ENCODE results near the gene ALLC. TPM values are rescaled to one million over a fixed set of nuclear protein-coding genes. Genes with fewer than 3 reads are reported as not detected.

ALLC gene
- total and polyA plus RNA-seq, 2 experiments from 2014 or later = not detected

DNA sequence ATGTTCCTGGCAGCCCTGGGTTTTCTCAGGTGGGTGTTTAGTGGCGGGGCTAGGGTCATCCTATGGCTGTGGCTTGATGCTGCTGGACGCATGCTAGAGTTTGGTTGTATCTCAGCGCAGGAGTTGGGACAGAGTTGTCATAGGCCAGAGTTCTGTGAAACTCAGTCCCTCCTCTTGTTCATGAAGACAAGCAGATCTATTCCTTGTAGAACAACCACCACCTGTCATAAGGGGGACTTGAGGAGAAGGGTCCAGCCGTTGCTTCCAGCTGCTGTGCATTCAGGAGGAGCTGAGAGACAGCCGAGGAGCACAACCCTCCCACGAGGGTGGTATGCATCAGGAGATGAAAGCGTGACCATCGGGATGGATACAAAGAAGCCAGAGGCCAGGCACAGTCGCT lies 71.8 kb downstream of the ALLC start:
- in situ Hi-C loops (cut with MboI) = no loop called here
- no peak overlapping the region for H3K4me2 ChIP-seq (ENCODE audit: unreplicated experiment)
- no peaks in the 10 kb centered on the region for H3K4me1 ChIP-seq (ENCODE audit: insufficient read depth)
- H3K27me3 ChIP-seq (replicated peaks; ENCODE audit: insufficient read depth) = peaks cover 28% of the 10 kb centered on the region
- no peaks in the 10 kb centered on the region for H3K9me3 ChIP-seq (ENCODE audit: low read depth)
- TF ChIP-seq EZH2phosphoT487 (IDR thresholded peaks at IDR 0.05; ENCODE audit: insufficient read depth, low read depth) (no peak), EZH2 (IDR thresholded peaks at IDR 0.05; ENCODE audit: insufficient read depth, poor library complexity, severe bottlenecking) (no peak)
- H3K9me2 ChIP-seq (ENCODE audit: insufficient read depth) = no peaks in the 10 kb centered on the region
- H4K20me1 ChIP-seq (ENCODE audit: insufficient read depth) = no peaks in the 10 kb centered on the region
- no peak overlapping the region for H2AFZ ChIP-seq
- no peaks in the 10 kb centered on the region for H3K36me3 ChIP-seq (ENCODE audit: low read depth)
- H3K9ac ChIP-seq = no peak overlapping the region
- H3K79me2 ChIP-seq (ENCODE audit: insufficient read depth) = no peaks in the 10 kb centered on the region
- no peak overlapping the region for H3K4me3 ChIP-seq
- no peaks in the 10 kb centered on the region for H3F3A ChIP-seq (ENCODE audit: insufficient read depth)
- no peak overlapping the region for H3K27ac ChIP-seq
- WGBS, 2 experiments (ENCODE audit: low coverage in 1 of 2, low lambda C conversion rate in 2 of 2, missing lambda C conversion rate in 2 of 2) = 66 to 67% methylated on average over 9 of the region's 9 CpGs
- DNase-seq = no peak

DNA sequence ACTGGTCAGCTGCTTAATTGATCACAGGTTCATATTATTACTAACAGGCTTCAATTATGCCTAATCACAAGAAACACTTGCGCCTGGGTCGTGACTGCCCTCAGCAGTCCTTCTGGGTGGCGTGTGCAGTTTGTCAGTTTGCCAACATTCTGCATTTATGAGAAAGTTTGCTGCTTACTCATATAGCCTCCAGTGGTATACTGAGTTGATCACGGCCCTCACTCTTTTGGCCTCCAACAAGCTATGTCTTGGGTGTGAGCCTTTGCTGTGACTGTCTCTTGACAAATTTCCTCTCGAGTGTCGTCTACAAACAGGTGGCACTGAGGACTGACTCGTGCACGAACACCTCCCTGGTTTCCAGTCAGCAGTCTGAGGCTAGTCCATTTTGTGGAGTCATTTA lies 72.6 kb downstream of the ALLC start:
- no peaks in the 10 kb centered on the region for H3K9me3 ChIP-seq (ENCODE audit: low read depth)
- no peak overlapping the region for H2AFZ ChIP-seq
- TF ChIP-seq EZH2phosphoT487 (IDR thresholded peaks at IDR 0.05; ENCODE audit: insufficient read depth, low read depth) (no peak), EZH2 (IDR thresholded peaks at IDR 0.05; ENCODE audit: insufficient read depth, poor library complexity, severe bottlenecking) (no peak)
- H3K36me3 ChIP-seq (ENCODE audit: low read depth) = no peaks in the 10 kb centered on the region
- no peak overlapping the region for H3K27ac ChIP-seq
- H3K79me2 ChIP-seq (ENCODE audit: insufficient read depth) = no peaks in the 10 kb centered on the region
- H3F3A ChIP-seq (ENCODE audit: insufficient read depth) = no peaks in the 10 kb centered on the region
- H4K20me1 ChIP-seq (ENCODE audit: insufficient read depth) = no peaks in the 10 kb centered on the region
- no peaks in the 10 kb centered on the region for H3K4me1 ChIP-seq (ENCODE audit: insufficient read depth)
- H3K27me3 ChIP-seq (replicated peaks; ENCODE audit: insufficient read depth) = peaks cover 32% of the 10 kb centered on the region
- in situ Hi-C loops (cut with MboI) = no loop called here
- 42 to 45% methylated on average over 8 of the region's 8 CpGs for WGBS, 2 experiments (ENCODE audit: low coverage in 1 of 2, low lambda C conversion rate in 2 of 2, missing lambda C conversion rate in 2 of 2)
- DNase-seq = peak; percentile 45
- no peak overlapping the region for H3K4me2 ChIP-seq (ENCODE audit: unreplicated experiment)
- no peak overlapping the region for H3K4me3 ChIP-seq
- H3K9ac ChIP-seq = no peak overlapping the region
- H3K9me2 ChIP-seq (ENCODE audit: insufficient read depth) = no peaks in the 10 kb centered on the region

DNA sequence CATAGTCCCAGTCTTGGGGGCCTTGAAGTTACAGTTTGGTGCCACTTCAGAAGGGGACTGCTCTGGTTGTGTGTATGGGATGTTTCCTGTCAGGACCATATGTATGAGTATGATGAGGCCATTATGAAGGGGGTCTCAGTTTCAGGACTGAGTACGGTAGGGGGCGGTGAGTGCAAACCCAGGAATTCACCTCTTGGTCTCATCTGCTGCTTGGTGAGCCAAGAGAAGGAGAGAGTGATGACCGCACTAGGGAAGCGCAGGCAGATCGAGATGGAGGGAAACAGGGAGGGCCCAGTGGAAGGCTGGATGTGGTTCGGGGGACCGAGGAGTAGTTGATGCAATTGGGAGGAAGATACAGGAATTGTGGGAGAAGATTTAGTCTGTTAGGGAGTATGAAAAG lies 73.8 kb downstream of the ALLC start:
- Histone ChIP-seq H3K79me2 (ENCODE audit: insufficient read depth) (no peaks in the 10 kb centered on the region), H3K4me3 (no peak overlapping the region), H4K20me1 (ENCODE audit: insufficient read depth) (no peaks in the 10 kb centered on the region), H3K27ac (no peak overlapping the region), H3K27me3 (replicated peaks; ENCODE audit: insufficient read depth) (peaks cover 43% of the 10 kb centered on the region), H3F3A (ENCODE audit: insufficient read depth) (no peaks in the 10 kb centered on the region), H3K4me1 (ENCODE audit: insufficient read depth) (no peaks in the 10 kb centered on the region), H3K36me3 (ENCODE audit: low read depth) (no peaks in the 10 kb centered on the region), H2AFZ (no peak overlapping the region), H3K9ac (no peak overlapping the region), H3K9me3 (ENCODE audit: low read depth) (no peaks in the 10 kb centered on the region), H3K4me2 (ENCODE audit: unreplicated experiment) (no peak overlapping the region), H3K9me2 (ENCODE audit: insufficient read depth) (no peaks in the 10 kb centered on the region)
- DNase-seq = no peak
- in situ Hi-C loops (cut with MboI) = no loop called here
- 75 to 77% methylated on average over 7 of the region's 7 CpGs for WGBS, 2 experiments (ENCODE audit: low coverage in 1 of 2, low lambda C conversion rate in 2 of 2, missing lambda C conversion rate in 2 of 2)
- no peak for TF ChIP-seq EZH2 (IDR thresholded peaks at IDR 0.05; ENCODE audit: insufficient read depth, poor library complexity, severe bottlenecking)
- no peak for TF ChIP-seq EZH2phosphoT487 (IDR thresholded peaks at IDR 0.05; ENCODE audit: insufficient read depth, low read depth)

DNA sequence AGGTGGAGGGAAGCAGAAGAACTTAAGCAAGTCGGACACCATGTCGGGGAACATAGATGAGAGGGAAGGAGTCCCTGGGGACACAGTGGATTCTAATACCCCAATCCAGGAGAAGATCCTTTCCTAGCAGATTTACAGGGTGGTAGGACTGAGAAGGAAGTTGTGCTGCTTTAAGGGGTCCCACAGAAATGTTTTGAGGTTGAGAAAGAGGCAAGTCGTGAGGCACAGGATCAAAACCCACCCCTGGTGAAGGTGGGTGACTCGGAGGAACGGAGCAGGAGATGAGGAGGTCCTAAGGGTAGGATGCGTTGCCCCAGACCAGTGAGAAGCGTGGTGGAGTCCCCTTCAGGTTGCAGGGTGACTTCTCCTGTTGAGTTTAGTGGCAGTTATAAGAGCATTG lies 78.1 kb downstream of the ALLC start:
- 49 to 51% methylated on average over 7 of the region's 7 CpGs for WGBS, 2 experiments (ENCODE audit: low coverage in 1 of 2, low lambda C conversion rate in 2 of 2, missing lambda C conversion rate in 2 of 2)
- in situ Hi-C loops (cut with MboI) = no loop called here
- Histone ChIP-seq H3K4me2 (ENCODE audit: unreplicated experiment) (no peak overlapping the region), H3K4me1 (ENCODE audit: insufficient read depth) (no peaks in the 10 kb centered on the region), H3K27me3 (replicated peaks; ENCODE audit: insufficient read depth) (peaks cover 50% of the 10 kb centered on the region), H2AFZ (no peak overlapping the region), H3K9me2 (ENCODE audit: insufficient read depth) (no peaks in the 10 kb centered on the region), H4K20me1 (ENCODE audit: insufficient read depth) (no peaks in the 10 kb centered on the region), H3F3A (ENCODE audit: insufficient read depth) (no peaks in the 10 kb centered on the region), H3K4me3 (no peak overlapping the region), H3K79me2 (ENCODE audit: insufficient read depth) (no peaks in the 10 kb centered on the region), H3K36me3 (ENCODE audit: low read depth) (no peaks in the 10 kb centered on the region), H3K27ac (no peak overlapping the region), H3K9me3 (ENCODE audit: low read depth) (no peaks in the 10 kb centered on the region), H3K9ac (no peak overlapping the region)
- no peak for DNase-seq
- no peak for TF ChIP-seq EZH2 (IDR thresholded peaks at IDR 0.05; ENCODE audit: insufficient read depth, poor library complexity, severe bottlenecking)
- TF ChIP-seq EZH2phosphoT487 (IDR thresholded peaks at IDR 0.05; ENCODE audit: insufficient read depth, low read depth) = no peak

DNA sequence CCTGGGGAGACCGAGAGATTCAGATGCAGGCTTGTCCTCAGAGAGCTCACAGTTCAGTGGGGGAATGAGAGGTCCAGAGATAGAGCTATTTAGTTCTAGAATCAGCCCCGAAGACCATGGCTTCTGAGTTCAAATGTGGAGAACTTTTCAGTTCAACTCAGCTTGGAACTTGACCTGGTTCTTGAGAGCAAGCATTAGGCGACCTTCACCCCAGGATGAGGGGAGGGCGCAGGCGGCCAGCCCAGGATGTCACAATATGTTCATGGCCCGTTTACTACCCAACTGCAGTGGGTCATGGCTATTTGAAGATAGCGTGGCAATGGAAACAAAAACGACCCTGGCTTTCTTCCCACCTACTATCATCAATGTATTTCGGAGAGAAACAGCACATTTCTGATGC lies 79.1 kb downstream of the ALLC start:
- TF ChIP-seq EZH2phosphoT487 (IDR thresholded peaks at IDR 0.05; ENCODE audit: insufficient read depth, low read depth) (no peak), EZH2 (IDR thresholded peaks at IDR 0.05; ENCODE audit: insufficient read depth, poor library complexity, severe bottlenecking) (no peak)
- Histone ChIP-seq H3K36me3 (ENCODE audit: low read depth) (no peaks in the 10 kb centered on the region), H3K27me3 (replicated peaks; ENCODE audit: insufficient read depth) (peaks cover 50% of the 10 kb centered on the region), H3K9me3 (ENCODE audit: low read depth) (no peaks in the 10 kb centered on the region), H3K27ac (no peak overlapping the region), H3K4me2 (ENCODE audit: unreplicated experiment) (no peak overlapping the region), H3K4me1 (ENCODE audit: insufficient read depth) (no peaks in the 10 kb centered on the region), H3K4me3 (no peak overlapping the region), H3K9me2 (ENCODE audit: insufficient read depth) (no peaks in the 10 kb centered on the region), H3F3A (ENCODE audit: insufficient read depth) (no peaks in the 10 kb centered on the region), H3K9ac (no peak overlapping the region), H4K20me1 (ENCODE audit: insufficient read depth) (no peaks in the 10 kb centered on the region), H2AFZ (no peak overlapping the region), H3K79me2 (ENCODE audit: insufficient read depth) (no peaks in the 10 kb centered on the region)
- in situ Hi-C loops (cut with MboI) = no loop called here
- DNase-seq = no peak
- WGBS, 2 experiments (ENCODE audit: low coverage in 1 of 2, low lambda C conversion rate in 2 of 2, missing lambda C conversion rate in 2 of 2) = 36 to 44% methylated on average over 9 of the region's 9 CpGs
